HuH-7 (cell line): Measurements from ENCODE around the gene SOX13.
"Not testable (repeated sequence)": the region's sequence is repeated elsewhere in the genome, so short reads cannot be mapped to it uniquely, and the experiment has no call there.

ENCODE experiments used
- DNase-seq: peaks from one replicate; pipeline ENCODE4 v3.0.0; 2011; ENCODE audit warnings: low spot score

Gene SOX13

GRCh38 chr1:204072931-204073836, at the start of gene SOX13:
Gene SOX13 (plus strand): TSS chr1:204073115. CDS start chr1:204112916, 39,801 bp downstream.
- DNase-seq, result peak; percentile 83

GRCh38 chr1:204025917-204026707, 46.8 kb upstream of the SOX13 start:
- DNase-seq, result no peak

DNA sequence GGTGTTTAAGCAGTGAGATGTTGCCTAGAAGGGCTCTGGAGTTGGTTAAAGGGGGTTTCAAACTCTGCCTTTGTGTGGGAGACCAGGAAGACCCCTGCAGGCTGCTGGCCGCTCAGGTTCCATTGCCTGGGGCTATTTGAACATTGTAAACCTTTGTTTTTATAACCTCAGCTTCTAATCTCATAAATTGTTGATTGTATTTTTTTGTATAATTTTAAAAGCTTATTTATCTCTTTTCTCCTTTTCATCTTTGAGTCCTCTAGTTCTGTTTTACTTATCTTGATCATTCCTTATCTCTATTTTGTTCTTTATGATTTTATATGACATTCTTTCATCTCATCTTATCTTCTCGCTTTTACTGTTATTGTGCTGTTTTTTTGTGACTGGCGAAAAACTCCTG, 45.5 kb upstream of the SOX13 start:
- DNase-seq, result no peak

DNA sequence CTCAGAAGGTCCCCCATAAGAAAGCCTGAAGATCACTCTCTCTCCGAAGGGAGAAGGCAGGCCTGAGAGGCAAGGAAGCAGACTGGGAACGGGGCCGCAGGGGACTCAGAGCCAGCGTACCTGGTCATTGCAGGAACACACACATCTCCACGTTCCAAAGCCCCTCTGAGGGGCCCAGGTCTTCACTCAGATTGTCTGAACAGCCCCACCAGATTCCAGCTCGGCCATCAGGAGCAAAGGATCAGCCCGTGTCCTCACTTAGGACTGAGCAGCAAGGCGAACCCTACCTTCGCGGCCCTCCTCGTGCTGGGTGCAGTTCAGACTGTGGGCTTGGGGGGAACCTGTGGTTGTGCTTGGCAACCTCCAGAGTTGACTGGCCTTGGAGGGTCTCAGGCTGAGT, 43.9 kb upstream of the SOX13 start:
- DNase-seq, result no peak

DNA sequence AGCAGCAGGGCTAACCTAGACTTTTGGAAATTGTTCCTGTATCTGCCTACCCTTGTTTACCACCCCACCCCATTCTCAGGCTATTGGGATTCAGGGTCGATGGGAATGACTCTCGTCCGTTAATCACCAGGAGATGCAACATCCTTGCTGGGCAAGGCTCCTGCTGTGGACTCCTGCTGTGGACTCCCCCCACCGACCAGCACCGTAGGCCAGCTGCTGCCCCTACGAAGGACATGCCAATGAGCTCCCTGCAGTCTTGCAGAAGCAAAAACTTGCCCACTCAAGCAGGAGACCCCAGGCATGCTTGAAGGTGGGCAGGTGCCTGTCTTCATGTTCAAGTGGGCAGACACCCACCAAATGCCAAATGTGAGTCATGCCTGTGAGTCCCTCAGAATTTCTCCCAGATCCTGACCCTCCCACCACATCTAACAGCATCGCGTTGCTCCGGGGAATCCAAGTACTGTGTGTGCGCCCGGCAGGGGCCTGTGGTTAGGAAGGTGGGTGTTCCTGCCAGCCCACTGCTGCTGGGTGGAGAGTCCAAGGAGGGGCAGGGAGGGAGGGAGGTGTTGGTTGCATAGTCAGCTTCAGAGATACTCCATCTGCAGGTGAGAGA, 41.7 kb upstream of the SOX13 start:
- DNase-seq, result no peak

GRCh38 chr1:204032642-204033235, 40.2 kb upstream of the SOX13 start:
- DNase-seq, result no peak

- no peak for DNase-seq
Observed at GRCh38 chr1:204033306-204033705, 39.6 kb upstream of the SOX13 start.

DNA sequence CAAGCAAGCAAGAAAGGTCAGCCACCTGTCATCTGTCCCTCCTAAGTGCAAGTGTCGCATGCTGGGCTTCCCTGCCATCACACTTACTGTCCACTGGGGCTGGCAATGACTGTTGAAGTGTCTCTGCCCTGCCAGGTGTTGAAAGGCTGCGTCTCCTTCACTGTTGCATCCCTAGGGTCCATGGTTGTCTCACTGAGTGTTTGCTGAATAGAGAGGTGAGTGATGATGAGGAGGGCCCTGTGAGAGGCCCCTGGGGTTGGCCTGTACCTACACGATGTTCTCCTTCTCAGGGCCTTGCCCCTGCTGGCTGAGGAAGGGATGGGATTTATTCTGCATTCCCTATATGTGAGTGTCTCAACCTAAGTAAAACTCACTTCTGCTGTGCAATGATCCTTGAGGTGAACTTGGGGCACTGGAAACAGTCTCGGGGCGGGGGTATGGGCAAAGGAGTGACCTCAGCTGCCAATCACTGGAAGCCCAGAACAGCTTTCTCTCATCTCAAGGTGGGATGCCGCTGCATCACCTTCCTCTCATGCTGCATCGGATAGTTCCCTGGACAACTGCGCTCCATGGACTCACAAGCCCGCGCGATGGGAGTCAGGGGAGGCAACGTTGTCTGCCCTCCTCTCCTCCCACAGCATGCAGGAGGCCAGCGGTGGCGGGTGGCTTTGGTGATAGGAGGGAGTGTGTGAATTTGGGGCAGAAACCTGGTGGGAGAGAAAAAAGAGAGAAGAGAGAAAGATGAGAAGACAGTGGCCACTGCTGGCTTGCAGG, 35.8 kb upstream of the SOX13 start:
- DNase-seq, result no peak

GRCh38 chr1:204041232-204041767, 31.6 kb upstream of the SOX13 start:
- no peak for DNase-seq

- DNase-seq, result no peak
Observed at GRCh38 chr1:204041803-204042505, 31.0 kb upstream of the SOX13 start.

- no peak for DNase-seq
Observed at GRCh38 chr1:204042516-204042915, 30.4 kb upstream of the SOX13 start.

DNA sequence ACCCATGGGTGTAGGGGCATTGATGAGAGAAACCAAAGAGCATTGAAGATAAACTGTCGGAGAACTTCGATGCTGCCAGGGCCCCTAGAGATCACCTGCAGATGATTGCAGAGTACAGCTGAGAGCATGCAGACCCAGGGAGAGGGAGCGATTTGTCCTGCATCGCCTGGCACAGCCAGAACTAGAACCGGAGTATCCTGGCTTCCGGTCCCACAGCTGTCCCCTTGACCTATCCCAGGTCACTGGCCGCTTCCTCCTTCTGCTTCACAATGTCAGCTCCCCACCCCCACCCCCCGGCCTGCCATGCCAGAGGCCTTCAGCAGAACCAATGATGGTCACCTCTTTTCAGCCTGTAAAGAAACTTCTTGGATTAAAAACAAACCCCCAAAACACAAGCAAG, 29.2 kb upstream of the SOX13 start:
- DNase-seq, result no peak

GRCh38 chr1:204044448-204044847, 28.5 kb upstream of the SOX13 start:
- no peak for DNase-seq

- no peak for DNase-seq
Observed at GRCh38 chr1:204045430-204045829, 27.5 kb upstream of the SOX13 start.

- no peak for DNase-seq
Observed at GRCh38 chr1:204046346-204046745, 26.6 kb upstream of the SOX13 start.

DNA sequence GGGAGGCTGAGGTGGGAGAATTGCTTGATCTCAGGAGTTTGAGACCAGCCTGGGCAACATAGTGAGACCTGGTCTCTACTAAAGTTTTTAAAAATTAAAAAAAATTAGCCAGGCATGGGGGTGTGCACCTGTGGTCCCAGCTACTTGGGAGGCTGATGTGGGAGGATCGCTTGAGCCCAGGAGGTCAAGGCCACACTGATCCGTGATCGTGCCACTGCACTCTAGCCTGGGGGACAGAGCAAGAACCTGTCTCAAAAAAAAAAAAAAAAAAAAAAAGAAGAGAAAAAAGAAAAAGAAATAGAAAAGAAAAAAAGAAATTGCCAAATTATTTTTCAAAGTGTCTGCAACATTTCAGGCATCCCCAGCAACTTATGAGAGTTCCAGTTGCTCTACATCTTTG, 24.1 kb upstream of the SOX13 start:
- DNase-seq, result not testable (repeated sequence)

GRCh38 chr1:204051258-204051657, 21.7 kb upstream of the SOX13 start:
- no peak for DNase-seq

DNA sequence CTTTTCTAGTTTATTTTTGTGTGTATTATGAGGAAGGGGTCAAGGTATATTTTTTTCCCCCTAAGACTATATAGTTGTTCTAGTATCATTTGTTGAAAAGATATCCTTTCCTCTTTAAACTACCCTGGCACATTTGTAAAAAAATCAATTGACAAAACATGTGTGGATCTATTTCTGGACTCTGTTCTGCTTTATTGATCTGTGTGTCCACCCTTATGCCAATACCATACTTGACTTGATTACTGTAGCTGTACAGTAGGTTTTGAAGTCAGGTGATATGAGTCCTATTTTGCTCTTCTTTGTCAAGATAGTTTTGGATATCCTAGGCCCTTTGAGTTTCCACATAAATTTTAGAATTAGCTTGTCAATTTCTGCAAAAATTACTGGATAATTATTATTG, 21.2 kb upstream of the SOX13 start:
- no peak for DNase-seq

DNA sequence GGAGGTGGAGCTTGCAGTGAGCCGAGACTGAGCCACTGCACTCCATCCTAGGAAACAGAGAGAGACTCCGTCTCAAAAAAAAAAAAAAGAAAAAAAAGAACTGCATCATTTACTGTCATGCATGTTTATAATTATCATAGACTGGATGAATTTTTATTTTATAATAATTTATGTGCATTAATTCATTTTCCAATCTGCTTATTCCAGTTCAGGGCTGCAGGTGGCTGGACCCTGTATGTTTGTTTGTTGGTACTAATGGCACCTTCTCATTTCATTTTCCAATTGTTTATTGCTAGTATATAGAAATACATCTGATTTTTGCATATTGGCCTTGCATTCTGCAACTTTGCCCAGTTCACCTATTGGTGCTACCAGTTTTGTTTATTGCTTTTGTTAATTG, 19.0 kb upstream of the SOX13 start:
- DNase-seq, result no peak

- no peak for DNase-seq
Observed at GRCh38 chr1:204059970-204060369, 12.9 kb upstream of the SOX13 start.

DNA sequence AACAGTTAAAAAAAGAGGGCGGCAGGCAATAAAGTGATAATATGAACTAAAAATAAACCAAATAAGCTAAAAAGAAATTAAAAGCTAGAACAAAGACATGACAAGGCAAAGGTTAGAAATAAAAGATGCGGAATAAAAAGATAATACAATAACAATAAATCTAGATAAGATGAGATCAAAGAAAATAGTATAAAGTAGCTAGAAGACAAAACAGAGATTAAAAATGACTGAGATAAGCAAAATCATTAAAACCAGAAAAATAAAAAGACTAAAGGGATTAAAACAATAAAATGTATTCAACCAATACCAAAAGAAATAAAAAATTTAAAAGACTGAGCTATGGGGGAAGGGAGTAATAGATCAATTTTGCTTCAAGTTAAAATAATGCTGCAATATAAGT, 10.8 kb upstream of the SOX13 start:
- no peak for DNase-seq
